ENCODE results near the gene STKLD1.
A peak's percentile ranks its signal among the peaks of the same experiment; 100 is the strongest.
"Not testable (repeated sequence)": the region's sequence is repeated elsewhere in the genome, so short reads cannot be mapped to it uniquely, and the experiment has no call there.

Gene STKLD1

GRCh38 chr9:133371261-133371711, 4.9 kb upstream of the STKLD1 start:
- no peaks in the 10 kb centered on the region for H3K9me3 Mint-ChIP-seq
- peak overlapping the region; percentile 74 for H3K4me3 Mint-ChIP-seq
- H3K27ac Mint-ChIP-seq (ENCODE audit: low read depth): peak overlapping the region; percentile 96
- peak; percentile 35 to 58 for DNase-seq (ENCODE audit: low spot score in 2 of 2)
- no peaks in the 10 kb centered on the region for H3K27me3 Mint-ChIP-seq
- peaks cover 74% of the 10 kb centered on the region for H3K4me1 Mint-ChIP-seq
- peaks cover 45% of the 10 kb centered on the region for H3K36me3 Mint-ChIP-seq (ENCODE audit: insufficient read depth)
- peak; percentile 50 for ATAC-seq (replicated peaks; ENCODE audit: extremely low read depth, poor library complexity, severe bottlenecking)

GRCh38 chr9:133372144-133372543, 4.0 kb upstream of the STKLD1 start:
- peaks cover 65% of the 10 kb centered on the region for H3K4me1 Mint-ChIP-seq
- no peaks in the 10 kb centered on the region for H3K9me3 Mint-ChIP-seq
- ATAC-seq (replicated peaks; ENCODE audit: extremely low read depth, poor library complexity, severe bottlenecking) (no peak), DNase-seq (ENCODE audit: low spot score in 2 of 2) (no peak)
- no peaks in the 10 kb centered on the region for H3K27me3 Mint-ChIP-seq
- peak overlapping the region; percentile 96 for H3K27ac Mint-ChIP-seq (ENCODE audit: low read depth)
- peaks cover 42% of the 10 kb centered on the region for H3K36me3 Mint-ChIP-seq (ENCODE audit: insufficient read depth)
- peak overlapping the region; percentile 74 for H3K4me3 Mint-ChIP-seq

GRCh38 chr9:133374612-133375115, 1.5 kb upstream of the STKLD1 start:
- no peak for ATAC-seq (replicated peaks; ENCODE audit: extremely low read depth, poor library complexity, severe bottlenecking)
- Mint-ChIP-seq H3K4me1 (peaks cover 49% of the 10 kb centered on the region), H3K27ac (ENCODE audit: low read depth) (peak overlapping the region; percentile 92), H3K27me3 (no peaks in the 10 kb centered on the region), H3K36me3 (ENCODE audit: insufficient read depth) (peaks cover 34% of the 10 kb centered on the region), H3K4me3 (peak overlapping the region; percentile 90), H3K9me3 (no peaks in the 10 kb centered on the region)
- DNase-seq (ENCODE audit: low spot score in 2 of 2): no peak

GRCh38 chr9:133375116-133375723, 946 bp upstream of the STKLD1 start:
- Mint-ChIP-seq H3K36me3 (ENCODE audit: insufficient read depth) (peaks cover 29% of the 10 kb centered on the region), H3K4me3 (peak overlapping the region; percentile 90), H3K27me3 (no peaks in the 10 kb centered on the region), H3K4me1 (peaks cover 43% of the 10 kb centered on the region), H3K9me3 (no peaks in the 10 kb centered on the region), H3K27ac (ENCODE audit: low read depth) (peak overlapping the region; percentile 92)
- DNase-seq (ENCODE audit: low spot score in 2 of 2): no peak
- ATAC-seq (replicated peaks; ENCODE audit: extremely low read depth, poor library complexity, severe bottlenecking): no peak

GRCh38 chr9:133377280-133377679, 1.1 kb downstream of the STKLD1 start:
- not testable (repeated sequence) for H3K27ac Mint-ChIP-seq (ENCODE audit: low read depth); ATAC-seq (replicated peaks; ENCODE audit: extremely low read depth, poor library complexity, severe bottlenecking); H3K9me3 Mint-ChIP-seq; H3K27me3 Mint-ChIP-seq; DNase-seq (ENCODE audit: low spot score in 2 of 2)
- Mint-ChIP-seq H3K4me3 (peak overlapping the region; percentile 23), H3K4me1 (peaks cover 23% of the 10 kb centered on the region), H3K36me3 (ENCODE audit: insufficient read depth) (peaks cover 21% of the 10 kb centered on the region)

GRCh38 chr9:133377721-133378216, 1.6 kb downstream of the STKLD1 start:
- Mint-ChIP-seq H3K4me3 (no peak overlapping the region), H3K4me1 (peaks cover 18% of the 10 kb centered on the region), H3K27ac (ENCODE audit: low read depth) (no peak overlapping the region), H3K36me3 (ENCODE audit: insufficient read depth) (peaks cover 16% of the 10 kb centered on the region), H3K9me3 (no peaks in the 10 kb centered on the region), H3K27me3 (no peaks in the 10 kb centered on the region)
- ATAC-seq (replicated peaks; ENCODE audit: extremely low read depth, poor library complexity, severe bottlenecking): no peak
- no peak for DNase-seq (ENCODE audit: low spot score in 2 of 2)

- no peaks in the 10 kb centered on the region for H3K9me3 Mint-ChIP-seq
- H3K4me1 Mint-ChIP-seq: peaks cover 15% of the 10 kb centered on the region
- no peak overlapping the region for H3K4me3 Mint-ChIP-seq
- no peak for ATAC-seq (replicated peaks; ENCODE audit: extremely low read depth, poor library complexity, severe bottlenecking)
- DNase-seq (ENCODE audit: low spot score in 2 of 2): no peak
- H3K27me3 Mint-ChIP-seq: no peaks in the 10 kb centered on the region
- no peak overlapping the region for H3K27ac Mint-ChIP-seq (ENCODE audit: low read depth)
- peaks cover 13% of the 10 kb centered on the region for H3K36me3 Mint-ChIP-seq (ENCODE audit: insufficient read depth)
Measured at GRCh38 chr9:133378408-133378962, 2.3 kb downstream of the STKLD1 start.

- no peak for ATAC-seq (replicated peaks; ENCODE audit: extremely low read depth, poor library complexity, severe bottlenecking)
- H3K9me3 Mint-ChIP-seq: no peaks in the 10 kb centered on the region
- peaks cover 10% of the 10 kb centered on the region for H3K36me3 Mint-ChIP-seq (ENCODE audit: insufficient read depth)
- no peaks in the 10 kb centered on the region for H3K27me3 Mint-ChIP-seq
- H3K4me1 Mint-ChIP-seq: peaks cover 9% of the 10 kb centered on the region
- H3K27ac Mint-ChIP-seq (ENCODE audit: low read depth): no peak overlapping the region
- H3K4me3 Mint-ChIP-seq: no peak overlapping the region
- DNase-seq (ENCODE audit: low spot score in 2 of 2): no peak
Measured at GRCh38 chr9:133379153-133380086, 3.3 kb downstream of the STKLD1 start.

GRCh38 chr9:133380734-133381133, 4.6 kb downstream of the STKLD1 start:
- DNase-seq (ENCODE audit: low spot score in 2 of 2) (no peak), ATAC-seq (replicated peaks; ENCODE audit: extremely low read depth, poor library complexity, severe bottlenecking) (no peak)
- H3K4me1 Mint-ChIP-seq: no peaks in the 10 kb centered on the region
- no peaks in the 10 kb centered on the region for H3K9me3 Mint-ChIP-seq
- H3K36me3 Mint-ChIP-seq (ENCODE audit: insufficient read depth): peaks cover 2% of the 10 kb centered on the region
- H3K27ac Mint-ChIP-seq (ENCODE audit: low read depth): no peak overlapping the region
- no peaks in the 10 kb centered on the region for H3K27me3 Mint-ChIP-seq
- H3K4me3 Mint-ChIP-seq: no peak overlapping the region

GRCh38 chr9:133382507-133383141, 6.5 kb downstream of the STKLD1 start:
- no peaks in the 10 kb centered on the region for H3K9me3 Mint-ChIP-seq
- no peaks in the 10 kb centered on the region for H3K4me1 Mint-ChIP-seq
- ATAC-seq (replicated peaks; ENCODE audit: extremely low read depth, poor library complexity, severe bottlenecking) (no peak), DNase-seq (ENCODE audit: low spot score in 2 of 2) (no peak)
- H3K27ac Mint-ChIP-seq (ENCODE audit: low read depth): no peak overlapping the region
- H3K36me3 Mint-ChIP-seq (ENCODE audit: insufficient read depth): no peaks in the 10 kb centered on the region
- no peak overlapping the region for H3K4me3 Mint-ChIP-seq
- H3K27me3 Mint-ChIP-seq: no peaks in the 10 kb centered on the region

- Mint-ChIP-seq H3K27ac (ENCODE audit: low read depth) (no peak overlapping the region), H3K4me1 (no peaks in the 10 kb centered on the region), H3K4me3 (no peak overlapping the region), H3K9me3 (no peaks in the 10 kb centered on the region), H3K36me3 (ENCODE audit: insufficient read depth) (no peaks in the 10 kb centered on the region), H3K27me3 (no peaks in the 10 kb centered on the region)
- ATAC-seq (replicated peaks; ENCODE audit: extremely low read depth, poor library complexity, severe bottlenecking) (no peak), DNase-seq (ENCODE audit: low spot score in 2 of 2) (no peak)
Measured at GRCh38 chr9:133383438-133383837, 7.3 kb downstream of the STKLD1 start.

GRCh38 chr9:133384736-133385321, 8.7 kb downstream of the STKLD1 start:
- Mint-ChIP-seq H3K4me1 (no peaks in the 10 kb centered on the region), H3K36me3 (ENCODE audit: insufficient read depth) (no peaks in the 10 kb centered on the region), H3K27me3 (peaks cover 5% of the 10 kb centered on the region), H3K9me3 (no peaks in the 10 kb centered on the region), H3K4me3 (no peak overlapping the region), H3K27ac (ENCODE audit: low read depth) (no peak overlapping the region)
- no peak for ATAC-seq (replicated peaks; ENCODE audit: extremely low read depth, poor library complexity, severe bottlenecking)
- no peak for DNase-seq (ENCODE audit: low spot score in 2 of 2)

Data from central memory CD8-positive, alpha-beta T cell (primary cell).